ENCODE results near the gene MAPKBP1. TPM values are rescaled to one million over a fixed set of nuclear protein-coding genes. Genes with fewer than 3 reads are reported as not detected.
"Not testable (repeated sequence)": the region's sequence is repeated elsewhere in the genome, so short reads cannot be mapped to it uniquely, and the experiment has no call there.

Gene MAPKBP1
- total and polyA plus RNA-seq, 11 donors: 6.3 to 20.5 (median 14.8) TPM

GRCh38 chr15:41730543-41730942, 43.7 kb upstream of the MAPKBP1 start:
- Histone ChIP-seq H3K4me1 (peaks cover 0 to 2% (median 0%) of the 10 kb centered on the region in 12 donors), H3K36me3 (peaks cover 0 to 73% (median 67%) of the 10 kb centered on the region in 9 donors), H3K4me3 (no peak overlapping the region), H3K9me3 (no peaks in the 10 kb centered on the region), H3K27me3 (no peaks in the 10 kb centered on the region), H3K27ac (no peak overlapping the region)
- 81 to 91% (median 86%) methylated on average over 4 of the region's 4 CpGs for WGBS, 4 donors
- DNase-seq: no peak
- no peak for ATAC-seq
- intact Hi-C loops (cut with DNase I): no loop called here
- TF ChIP-seq POLR2A (IDR thresholded peaks at IDR 0.05) (no peak), CTCF (IDR thresholded peaks at IDR 0.05) (no peak)

DNA sequence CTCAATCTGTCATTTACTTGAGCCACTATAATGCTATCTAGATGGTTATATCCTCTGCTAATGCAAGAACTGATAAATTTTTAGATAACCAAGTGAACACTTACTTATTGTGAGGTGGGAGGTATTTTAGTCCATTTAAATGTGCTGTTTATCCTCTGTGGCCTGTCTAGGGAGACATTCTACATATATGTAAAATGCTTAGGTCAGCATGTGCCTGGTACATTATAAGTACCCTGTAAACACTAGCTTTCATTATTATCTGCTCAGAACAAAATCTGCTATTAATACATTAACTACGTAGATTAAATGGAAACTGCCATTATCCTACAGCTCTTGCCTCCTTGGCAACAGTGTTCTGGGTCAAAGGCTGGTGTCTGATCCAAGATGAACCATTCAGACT, 41.8 kb upstream of the MAPKBP1 start:
- Histone ChIP-seq H3K36me3 (peaks cover 0 to 92% (median 86%) of the 10 kb centered on the region in 9 donors), H3K27me3 (no peaks in the 10 kb centered on the region), H3K9me3 (no peaks in the 10 kb centered on the region), H3K27ac (no peak overlapping the region), H3K4me3 (no peak overlapping the region), H3K4me1 (no peaks in the 10 kb centered on the region)
- DNase-seq (no peak), ATAC-seq (no peak)
- intact Hi-C loops (cut with DNase I): no loop called here
- TF ChIP-seq CTCF (IDR thresholded peaks at IDR 0.05): no peak
- TF ChIP-seq POLR2A (IDR thresholded peaks at IDR 0.05): no peak
- 95 to 100% (median 98%) methylated on average over 1 of the region's 1 CpG for WGBS, 4 donors

DNA sequence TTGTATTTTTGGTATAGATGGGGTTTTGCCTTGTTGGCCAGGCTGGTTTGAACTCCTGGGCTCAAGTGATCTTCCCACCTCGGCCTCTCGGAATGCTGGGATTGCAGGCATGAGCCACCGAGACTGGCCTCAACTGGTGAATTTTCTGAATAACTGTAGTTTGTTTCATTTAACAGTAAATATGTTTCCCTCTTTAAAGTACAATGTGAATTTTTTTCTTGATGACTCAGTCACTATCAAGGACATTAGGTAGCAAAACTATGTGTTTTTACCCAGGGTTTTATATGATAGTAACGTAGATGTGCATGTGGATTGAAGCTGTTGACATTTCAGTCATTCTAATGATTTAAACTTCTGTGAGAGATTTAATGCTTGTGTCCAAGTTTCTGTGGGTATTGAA, 40.2 kb upstream of the MAPKBP1 start:
- ATAC-seq (no peak), DNase-seq (no peak)
- Histone ChIP-seq H3K4me3 (no peak overlapping the region), H3K27ac (no peak overlapping the region), H3K9me3 (no peaks in the 10 kb centered on the region), H3K36me3 (peaks cover 0 to 97% (median 90%) of the 10 kb centered on the region in 9 donors), H3K4me1 (no peaks in the 10 kb centered on the region), H3K27me3 (no peaks in the 10 kb centered on the region)
- intact Hi-C loops (cut with DNase I): no loop called here
- WGBS, 4 donors: 94 to 99% (median 98%) methylated on average over 4 of the region's 4 CpGs
- TF ChIP-seq CTCF (IDR thresholded peaks at IDR 0.05): no peak

GRCh38 chr15:41735046-41735445, 39.2 kb upstream of the MAPKBP1 start:
- H3K27ac ChIP-seq: no peak overlapping the region
- DNase-seq (no peak), ATAC-seq (no peak)
- no peaks in the 10 kb centered on the region for H3K9me3 ChIP-seq
- no peak overlapping the region for H3K4me3 ChIP-seq
- H3K4me1 ChIP-seq: no peaks in the 10 kb centered on the region
- peaks cover 0 to 96% (median 85%) of the 10 kb centered on the region in 9 donors for H3K36me3 ChIP-seq
- no peaks in the 10 kb centered on the region for H3K27me3 ChIP-seq
- intact Hi-C loops (cut with DNase I): no loop called here
- WGBS, 4 donors: 87 to 97% (median 94%) methylated on average over 4 of the region's 4 CpGs
- TF ChIP-seq CTCF (IDR thresholded peaks at IDR 0.05): no peak
- no peak for TF ChIP-seq POLR2A (IDR thresholded peaks at IDR 0.05)

DNA sequence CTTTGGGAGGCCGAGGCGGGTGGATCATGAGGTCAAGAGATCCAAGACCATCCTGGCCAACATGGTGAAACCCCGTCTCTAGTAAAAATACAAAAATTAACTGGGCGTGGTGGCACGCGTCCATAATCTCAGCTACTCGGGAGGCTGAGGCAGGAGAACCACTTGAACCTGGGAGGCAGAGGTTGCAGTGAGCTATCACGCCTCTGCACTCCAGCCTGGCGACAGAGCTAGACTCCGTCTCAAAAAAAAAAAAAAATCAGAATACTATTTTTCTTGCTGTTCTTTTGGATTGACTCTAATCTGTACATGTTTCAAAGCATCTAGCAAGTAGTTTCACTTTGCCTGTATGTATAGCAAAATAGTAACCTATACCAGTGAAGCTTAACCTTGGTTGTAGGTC, 38.8 kb upstream of the MAPKBP1 start:
- ATAC-seq; intact Hi-C loops (cut with DNase I); H3K4me1 ChIP-seq; DNase-seq; H3K27ac ChIP-seq; H3K9me3 ChIP-seq; H3K27me3 ChIP-seq; H3K4me3 ChIP-seq: not testable (repeated sequence)
- WGBS, 4 donors: 93 to 97% (median 96%) methylated on average over 10 of the region's 10 CpGs
- H3K36me3 ChIP-seq: peaks cover 0 to 96% (median 82%) of the 10 kb centered on the region in 9 donors

Measured in heart left ventricle (tissue), 16 donors.